Activated naive CD4-positive, alpha-beta T cell treated with anti-CD3 and anti-CD28 coated beads, Interleukin-2, amount 10 ng/mL, durations not matched to agents 7 days and 5 days (primary cell): ENCODE results near the gene IPMK.
A peak's percentile ranks its signal among the peaks of the same experiment; 100 is the strongest.

Source experiments
- CTCF ChIA-PET: fragments of 350-600 bp; sonication (Branson Sonifier 250); formaldehyde crosslinking; loops from one replicate; lab custom pipeline; 2021; ENCODE audit warnings: antibody characterized with exemption; lab: Charles Lee
- DNase-seq: peaks from one replicate; pipeline ENCODE4 v3.0.0-alpha.2; 2020
- H3K27ac Mint-ChIP-seq: one replicate; pipeline ENCODE4 v1.8.0; 2021; ENCODE audit warnings: mild to moderate bottlenecking, moderate library complexity, mixed read lengths
- H3K27me3 Mint-ChIP-seq: one replicate; pipeline ENCODE4 v1.8.0; 2021; ENCODE audit warnings: mild to moderate bottlenecking, mixed read lengths
- H3K36me3 Mint-ChIP-seq: one replicate; pipeline ENCODE4 v1.8.0; 2021; ENCODE audit warnings: mixed read lengths
- H3K4me1 Mint-ChIP-seq: one replicate; pipeline ENCODE4 v1.8.0; 2021; ENCODE audit warnings: mixed read lengths
- H3K4me3 Mint-ChIP-seq: one replicate; pipeline ENCODE4 v1.8.0; 2021; ENCODE audit warnings: mild to moderate bottlenecking, moderate library complexity, mixed read lengths
- H3K9me3 Mint-ChIP-seq: one replicate; pipeline ENCODE4 v1.8.0; 2021; ENCODE audit warnings: mixed read lengths

Gene IPMK

GRCh38 chr10:58267713-58268453 lies at the start of gene IPMK:
Gene IPMK (minus strand): TSS chr10:58267894. CDS start chr10:58267611, 283 bp downstream.
- CTCF ChIA-PET, result interaction anchor here (1.0 to 2.0 kb wide), 3 partner anchors 18 to 90 kb away, joined by 3 to 8 read pairs (median 5); no protein-coding TSS in a partner anchor
- Mint-ChIP-seq H3K9me3 (no peaks in the 10 kb centered on the region), H3K4me1 (peaks cover 50% of the 10 kb centered on the region), H3K27me3 (no peaks in the 10 kb centered on the region), H3K4me3 (peak within 1 kb of the TSS; percentile 99), H3K36me3 (peaks cover 7% of the 10 kb centered on the region), H3K27ac (peak within 1 kb of the TSS; percentile 97)
- DNase-seq, result peak; percentile 95

- H3K4me1 Mint-ChIP-seq, result no peaks in the 10 kb centered on the region
- DNase-seq, result no peak
- H3K27me3 Mint-ChIP-seq, result peaks cover 8% of the 10 kb centered on the region
- no peaks in the 10 kb centered on the region for H3K9me3 Mint-ChIP-seq
- no peaks in the 10 kb centered on the region for H3K36me3 Mint-ChIP-seq
- no peak overlapping the region for H3K4me3 Mint-ChIP-seq
- CTCF ChIA-PET, result no interaction called here
- no peak overlapping the region for H3K27ac Mint-ChIP-seq
Observed at GRCh38 chr10:58316874-58317273, 49.2 kb upstream of the IPMK start.

- H3K9me3 Mint-ChIP-seq, result no peaks in the 10 kb centered on the region
- no peaks in the 10 kb centered on the region for H3K4me1 Mint-ChIP-seq
- CTCF ChIA-PET, result no interaction called here
- H3K27me3 Mint-ChIP-seq, result peaks cover 20% of the 10 kb centered on the region
- no peak for DNase-seq
- H3K36me3 Mint-ChIP-seq, result no peaks in the 10 kb centered on the region
- no peak overlapping the region for H3K27ac Mint-ChIP-seq
- no peak overlapping the region for H3K4me3 Mint-ChIP-seq
Observed at GRCh38 chr10:58311026-58311425, 43.3 kb upstream of the IPMK start.

GRCh38 chr10:58307676-58308075 lies 40.0 kb upstream of the IPMK start:
- no peaks in the 10 kb centered on the region for H3K4me1 Mint-ChIP-seq
- CTCF ChIA-PET, result interaction anchor here (1.5 kb wide), 1 partner anchor 130 kb away, joined by 6 read pairs; no protein-coding TSS in a partner anchor
- H3K27ac Mint-ChIP-seq, result no peak overlapping the region
- H3K36me3 Mint-ChIP-seq, result no peaks in the 10 kb centered on the region
- DNase-seq, result no peak
- H3K27me3 Mint-ChIP-seq, result peaks cover 22% of the 10 kb centered on the region
- H3K4me3 Mint-ChIP-seq, result no peak overlapping the region
- no peaks in the 10 kb centered on the region for H3K9me3 Mint-ChIP-seq

- H3K4me1 Mint-ChIP-seq, result no peaks in the 10 kb centered on the region
- no peak overlapping the region for H3K27ac Mint-ChIP-seq
- no peaks in the 10 kb centered on the region for H3K9me3 Mint-ChIP-seq
- H3K27me3 Mint-ChIP-seq, result peaks cover 22% of the 10 kb centered on the region
- H3K36me3 Mint-ChIP-seq, result no peaks in the 10 kb centered on the region
- DNase-seq, result no peak
- CTCF ChIA-PET, result interaction anchor here (1.6 kb wide), 1 partner anchor 15 kb away, joined by 8 read pairs; no protein-coding TSS in a partner anchor
- H3K4me3 Mint-ChIP-seq, result no peak overlapping the region
Observed at GRCh38 chr10:58305821-58306220, 38.1 kb upstream of the IPMK start.

GRCh38 chr10:58304099-58304633 lies 36.5 kb upstream of the IPMK start:
- H3K27me3 Mint-ChIP-seq, result peaks cover 14% of the 10 kb centered on the region
- H3K36me3 Mint-ChIP-seq, result no peaks in the 10 kb centered on the region
- DNase-seq, result no peak
- no peak overlapping the region for H3K27ac Mint-ChIP-seq
- CTCF ChIA-PET, result interaction anchor here (1.0 to 1.2 kb wide), 2 partner anchors 11 to 126 kb away, joined by 3 read pairs; no protein-coding TSS in a partner anchor
- H3K4me1 Mint-ChIP-seq, result no peaks in the 10 kb centered on the region
- no peaks in the 10 kb centered on the region for H3K9me3 Mint-ChIP-seq
- H3K4me3 Mint-ChIP-seq, result no peak overlapping the region

- H3K4me3 Mint-ChIP-seq, result no peak overlapping the region
- H3K9me3 Mint-ChIP-seq, result no peaks in the 10 kb centered on the region
- no peaks in the 10 kb centered on the region for H3K36me3 Mint-ChIP-seq
- H3K27me3 Mint-ChIP-seq, result peaks cover 10% of the 10 kb centered on the region
- no peak overlapping the region for H3K27ac Mint-ChIP-seq
- no peaks in the 10 kb centered on the region for H3K4me1 Mint-ChIP-seq
- no peak for DNase-seq
- CTCF ChIA-PET, result interaction anchor here (0.9 to 3.2 kb wide), 2 partner anchors 12 to 91 kb away, joined by 3 to 10 read pairs; no protein-coding TSS in a partner anchor
Observed at GRCh38 chr10:58302254-58302653, 34.6 kb upstream of the IPMK start.

- Mint-ChIP-seq H3K9me3 (no peaks in the 10 kb centered on the region), H3K27ac (no peak overlapping the region), H3K27me3 (peaks cover 6% of the 10 kb centered on the region), H3K36me3 (no peaks in the 10 kb centered on the region), H3K4me1 (no peaks in the 10 kb centered on the region), H3K4me3 (no peak overlapping the region)
- no peak for DNase-seq
- CTCF ChIA-PET, result interaction anchor here (0.6 to 3.2 kb wide), 10 partner anchors 10 to 232 kb away, joined by 3 to 20 read pairs (median 4); partner anchors contain the start of gene TFAM
Observed at GRCh38 chr10:58300676-58301075, 33.0 kb upstream of the IPMK start.

- Mint-ChIP-seq H3K36me3 (no peaks in the 10 kb centered on the region), H3K4me1 (no peaks in the 10 kb centered on the region), H3K27me3 (peaks cover 5% of the 10 kb centered on the region), H3K9me3 (no peaks in the 10 kb centered on the region), H3K4me3 (no peak overlapping the region), H3K27ac (no peak overlapping the region)
- peak; percentile 73 for DNase-seq
- CTCF ChIA-PET, result interaction anchor here (0.7 to 3.2 kb wide), 16 partner anchors 9 to 370 kb away, joined by 3 to 20 read pairs (median 3); partner anchors contain the start of gene TFAM
Observed at GRCh38 chr10:58299580-58299979, 31.9 kb upstream of the IPMK start.

- Mint-ChIP-seq H3K4me1 (peaks cover 2% of the 10 kb centered on the region), H3K27me3 (no peaks in the 10 kb centered on the region), H3K9me3 (no peaks in the 10 kb centered on the region), H3K27ac (no peak overlapping the region), H3K4me3 (no peak overlapping the region), H3K36me3 (peaks cover 7% of the 10 kb centered on the region)
- DNase-seq, result no peak
- CTCF ChIA-PET, result interaction anchor here (0.5 to 7.7 kb wide), 3 partner anchors 111 to 218 kb away, joined by 3 to 148 read pairs (median 3); partner anchors contain the start of gene BICC1
Observed at GRCh38 chr10:58293989-58294388, 26.3 kb upstream of the IPMK start.

GRCh38 chr10:58291538-58292174 lies 24.0 kb upstream of the IPMK start:
- DNase-seq, result peak; percentile 52
- CTCF ChIA-PET, result interaction anchor here (0.6 to 7.7 kb wide), 17 partner anchors 9 to 216 kb away, joined by 3 to 148 read pairs (median 4); partner anchors contain the start of genes CISD1 and IPMK
- no peak overlapping the region for H3K4me3 Mint-ChIP-seq
- H3K27me3 Mint-ChIP-seq, result no peaks in the 10 kb centered on the region
- H3K4me1 Mint-ChIP-seq, result peaks cover 2% of the 10 kb centered on the region
- H3K36me3 Mint-ChIP-seq, result peaks cover 8% of the 10 kb centered on the region
- no peak overlapping the region for H3K27ac Mint-ChIP-seq
- H3K9me3 Mint-ChIP-seq, result no peaks in the 10 kb centered on the region

GRCh38 chr10:58282615-58283014 lies 14.9 kb upstream of the IPMK start:
- H3K9me3 Mint-ChIP-seq, result no peaks in the 10 kb centered on the region
- H3K4me1 Mint-ChIP-seq, result peaks cover 34% of the 10 kb centered on the region
- CTCF ChIA-PET, result interaction anchor here (1.1 kb wide), 1 partner anchor 9 kb away, joined by 5 read pairs; no protein-coding TSS in a partner anchor
- DNase-seq, result peak; percentile 53
- H3K4me3 Mint-ChIP-seq, result no peak overlapping the region
- peaks cover 25% of the 10 kb centered on the region for H3K36me3 Mint-ChIP-seq
- H3K27ac Mint-ChIP-seq, result peak overlapping the region; percentile 79
- H3K27me3 Mint-ChIP-seq, result no peaks in the 10 kb centered on the region

- H3K4me1 Mint-ChIP-seq, result peaks cover 34% of the 10 kb centered on the region
- H3K4me3 Mint-ChIP-seq, result no peak overlapping the region
- H3K27me3 Mint-ChIP-seq, result no peaks in the 10 kb centered on the region
- peaks cover 24% of the 10 kb centered on the region for H3K36me3 Mint-ChIP-seq
- CTCF ChIA-PET, result interaction anchor here (0.9 to 1.4 kb wide), 3 partner anchors 10 to 18 kb away, joined by 3 to 4 read pairs (median 3); partner anchors contain the start of gene CISD1
- no peaks in the 10 kb centered on the region for H3K9me3 Mint-ChIP-seq
- DNase-seq, result no peak
- H3K27ac Mint-ChIP-seq, result no peak overlapping the region
Observed at GRCh38 chr10:58281092-58281752, 13.5 kb upstream of the IPMK start.
